ENCODE data around the gene TUBB2B.
"Not testable (repeated sequence)": the region's sequence is repeated elsewhere in the genome, so short reads cannot be mapped to it uniquely, and the experiment has no call there.

GRCh38 chr6:3241745-3242144 lies 14.3 kb upstream of the TUBB2B start:
- not testable (repeated sequence) for TF ChIP-seq BACH2 (CRISPR knock-in tag; IDR thresholded peaks at IDR 0.05; ENCODE audit: borderline replicate concordance); RARB (CRISPR knock-in tag; IDR thresholded peaks at IDR 0.05); ARNTL (CRISPR knock-in tag; IDR thresholded peaks at IDR 0.05; ENCODE audit: borderline replicate concordance, low read depth); ZFP30 (CRISPR knock-in tag; IDR thresholded peaks at IDR 0.05); CSDC2 (CRISPR knock-in tag; IDR thresholded peaks at IDR 0.05); ZNF565 (CRISPR knock-in tag; conservative IDR thresholded peaks at IDR 0.05; ENCODE audit: low read depth); ZNF8 (CRISPR knock-in tag; IDR thresholded peaks at IDR 0.05)
- TF ChIP-seq, protein P1, sequence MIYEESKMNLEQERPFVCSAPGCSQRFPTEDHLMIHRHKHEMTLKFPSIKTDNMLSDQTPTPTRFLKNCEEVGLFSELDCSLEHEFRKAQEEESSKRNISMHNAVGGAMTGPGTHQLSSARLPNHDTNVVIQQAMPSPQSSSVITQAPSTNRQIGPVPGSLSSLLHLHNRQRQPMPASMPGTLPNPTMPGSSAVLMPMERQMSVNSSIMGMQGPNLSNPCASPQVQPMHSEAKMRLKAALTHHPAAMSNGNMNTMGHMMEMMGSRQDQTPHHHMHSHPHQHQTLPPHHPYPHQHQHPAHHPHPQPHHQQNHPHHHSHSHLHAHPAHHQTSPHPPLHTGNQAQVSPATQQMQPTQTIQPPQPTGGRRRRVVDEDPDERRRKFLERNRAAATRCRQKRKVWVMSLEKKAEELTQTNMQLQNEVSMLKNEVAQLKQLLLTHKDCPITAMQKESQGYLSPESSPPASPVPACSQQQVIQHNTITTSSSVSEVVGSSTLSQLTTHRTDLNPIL (CRISPR knock-in tag; IDR thresholded peaks at IDR 0.05; ENCODE audit: low read depth) = not testable (repeated sequence)
